ENCODE results near the gene SYCP3. TPM values are rescaled to one million over a fixed set of nuclear protein-coding genes. Genes with fewer than 3 reads are reported as not detected.
"Not testable (repeated sequence)": the region's sequence is repeated elsewhere in the genome, so short reads cannot be mapped to it uniquely, and the experiment has no call there.

SYCP3 gene
- total RNA-seq, 1 donor from 2014 or later = 0.07 TPM

- H3K4me1 Mint-ChIP-seq (ENCODE audit: unreplicated experiment) = peaks cover 22% of the 10 kb centered on the region
- H3K27ac Mint-ChIP-seq = no peak overlapping the region
- no peak for DNase-seq (ENCODE audit: extremely low spot score, unreplicated experiment)
- peaks cover 6% of the 10 kb centered on the region for H3K27me3 Mint-ChIP-seq
- H3K4me3 Mint-ChIP-seq = no peak overlapping the region
- H3K36me3 Mint-ChIP-seq = no peaks in the 10 kb centered on the region
- TF ChIP-seq CTCF (conservative IDR thresholded peaks at IDR 0.05) = no peak
- no peaks in the 10 kb centered on the region for H3K9me3 Mint-ChIP-seq
These were observed 47.7 kb downstream of the SYCP3 start for GRCh38 chr12:101691503-101692096.

- Mint-ChIP-seq H3K4me1 (ENCODE audit: unreplicated experiment) (peaks cover 14% of the 10 kb centered on the region), H3K36me3 (no peaks in the 10 kb centered on the region), H3K27ac (no peak overlapping the region), H3K27me3 (peaks cover 6% of the 10 kb centered on the region), H3K4me3 (no peak overlapping the region), H3K9me3 (no peaks in the 10 kb centered on the region)
- no peak for DNase-seq (ENCODE audit: extremely low spot score, unreplicated experiment)
- no peak for TF ChIP-seq CTCF (conservative IDR thresholded peaks at IDR 0.05)
These were observed 48.6 kb downstream of the SYCP3 start for GRCh38 chr12:101690544-101691098.

DNA sequence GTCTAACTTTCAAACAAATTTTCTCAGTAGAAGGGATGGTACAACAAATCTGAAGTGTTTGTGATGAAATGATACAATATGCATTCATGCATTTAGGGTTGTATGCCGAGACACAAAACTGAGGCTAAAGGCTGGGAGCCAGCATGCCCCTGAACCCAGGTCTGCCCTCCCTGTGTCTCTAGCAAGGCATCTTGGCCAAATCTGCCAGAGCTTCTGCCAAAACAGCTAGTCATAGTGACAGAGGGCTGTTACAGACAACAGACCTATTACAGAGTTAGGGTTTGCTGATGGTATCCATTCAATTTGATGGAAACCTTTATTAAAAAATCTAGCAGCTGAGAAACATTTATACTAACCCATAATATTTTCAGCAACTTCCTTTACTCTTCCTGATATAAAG, 53.1 kb downstream of the SYCP3 start:
- Mint-ChIP-seq H3K9me3 (no peaks in the 10 kb centered on the region), H3K4me3 (no peak overlapping the region), H3K36me3 (no peaks in the 10 kb centered on the region), H3K27ac (no peak overlapping the region), H3K4me1 (ENCODE audit: unreplicated experiment) (peaks cover 4% of the 10 kb centered on the region), H3K27me3 (peaks cover 2% of the 10 kb centered on the region)
- DNase-seq (ENCODE audit: extremely low spot score, unreplicated experiment) = no peak
- no peak for TF ChIP-seq CTCF (conservative IDR thresholded peaks at IDR 0.05)

- Mint-ChIP-seq H3K4me1 (ENCODE audit: unreplicated experiment) (peaks cover 4% of the 10 kb centered on the region), H3K9me3 (no peaks in the 10 kb centered on the region), H3K27ac (no peak overlapping the region), H3K4me3 (no peak overlapping the region), H3K27me3 (peaks cover 5% of the 10 kb centered on the region), H3K36me3 (no peaks in the 10 kb centered on the region)
- no peak for DNase-seq (ENCODE audit: extremely low spot score, unreplicated experiment)
- no peak for TF ChIP-seq CTCF (conservative IDR thresholded peaks at IDR 0.05)
These were observed 54.2 kb downstream of the SYCP3 start for GRCh38 chr12:101685092-101685491.

GRCh38 chr12:101681627-101682026, 57.6 kb downstream of the SYCP3 start:
- not testable (repeated sequence) for H3K27ac Mint-ChIP-seq, H3K36me3 Mint-ChIP-seq

GRCh38 chr12:101680647-101681046, 58.6 kb downstream of the SYCP3 start:
- no peak overlapping the region for H3K4me3 Mint-ChIP-seq
- H3K27me3 Mint-ChIP-seq = peaks cover 5% of the 10 kb centered on the region
- DNase-seq (ENCODE audit: extremely low spot score, unreplicated experiment) = no peak
- H3K9me3 Mint-ChIP-seq = no peaks in the 10 kb centered on the region
- no peaks in the 10 kb centered on the region for H3K36me3 Mint-ChIP-seq
- H3K4me1 Mint-ChIP-seq (ENCODE audit: unreplicated experiment) = no peaks in the 10 kb centered on the region
- TF ChIP-seq CTCF (conservative IDR thresholded peaks at IDR 0.05) = no peak
- H3K27ac Mint-ChIP-seq = no peak overlapping the region

More at GRCh38 chr12:101681627-101682026, 57.6 kb downstream of the SYCP3 start:
- not testable (repeated sequence) for H3K27me3 Mint-ChIP-seq; H3K4me1 Mint-ChIP-seq (ENCODE audit: unreplicated experiment); H3K4me3 Mint-ChIP-seq; H3K9me3 Mint-ChIP-seq; DNase-seq (ENCODE audit: extremely low spot score, unreplicated experiment)
